ENCODE data around the gene EBLN1.
"Not testable (repeated sequence)": the region's sequence is repeated elsewhere in the genome, so short reads cannot be mapped to it uniquely, and the experiment has no call there.

The EBLN1 gene

DNA sequence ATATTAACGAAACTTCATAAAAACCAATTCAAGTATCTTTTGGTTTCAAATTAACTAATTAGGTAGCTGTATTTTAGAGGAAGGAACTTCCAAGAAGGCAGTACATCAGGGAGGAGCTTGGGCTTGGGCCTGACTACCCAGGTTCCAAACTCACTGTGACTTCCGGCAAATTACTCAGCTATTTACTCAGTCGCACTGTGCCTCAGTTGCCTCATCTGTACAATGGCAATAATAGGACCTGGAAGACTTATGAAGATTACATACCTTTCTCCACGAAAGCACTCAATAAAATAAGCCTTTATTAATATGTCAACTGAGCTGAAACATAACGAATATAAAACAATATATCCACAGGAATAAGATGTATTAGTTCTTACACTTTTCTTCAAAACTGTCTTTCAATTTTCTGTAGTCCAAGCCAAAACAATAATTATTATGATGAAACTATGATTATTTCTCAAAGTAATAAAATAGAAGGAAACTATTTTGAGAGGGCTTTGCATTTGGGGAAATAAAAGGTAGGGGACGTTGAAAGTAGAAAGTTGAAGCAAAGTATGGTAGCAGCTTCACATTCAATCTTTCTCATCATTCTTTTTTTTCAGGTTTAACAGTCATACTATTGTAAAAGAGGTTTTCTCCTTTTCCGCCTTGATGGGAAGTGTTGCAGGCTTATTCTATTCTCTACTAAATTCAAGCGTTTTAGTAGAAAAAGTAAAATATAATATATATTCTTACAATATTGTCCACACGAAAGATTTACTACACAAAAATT lies 10.5 kb upstream of the EBLN1 start:
- peak in 1 of 3 donors; percentile 8 for DNase-seq

DNA sequence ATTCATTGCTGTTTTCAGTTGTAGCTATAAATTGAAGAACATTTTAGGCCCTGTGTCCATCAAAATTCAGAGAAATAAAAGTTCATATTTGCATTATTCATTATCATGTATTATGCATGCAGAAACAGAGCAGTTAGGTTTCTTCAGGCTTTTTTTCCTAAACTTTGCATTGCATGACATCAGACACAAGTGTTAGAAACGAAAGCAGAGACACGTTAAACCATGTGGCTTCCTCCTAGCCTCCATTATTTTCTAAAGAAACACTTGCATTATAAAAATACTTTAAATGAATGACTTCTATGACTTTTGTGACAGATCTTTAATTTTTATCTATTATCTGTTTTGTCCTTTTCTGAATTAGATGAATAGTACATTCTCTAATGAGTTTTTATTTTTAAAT lies 8.8 kb upstream of the EBLN1 start:
- peak in 1 of 3 donors; percentile 11 for DNase-seq

GRCh38 chr10:22222236-22223190 lies 4.7 kb upstream of the EBLN1 start:
- DNase-seq: no peak

DNA sequence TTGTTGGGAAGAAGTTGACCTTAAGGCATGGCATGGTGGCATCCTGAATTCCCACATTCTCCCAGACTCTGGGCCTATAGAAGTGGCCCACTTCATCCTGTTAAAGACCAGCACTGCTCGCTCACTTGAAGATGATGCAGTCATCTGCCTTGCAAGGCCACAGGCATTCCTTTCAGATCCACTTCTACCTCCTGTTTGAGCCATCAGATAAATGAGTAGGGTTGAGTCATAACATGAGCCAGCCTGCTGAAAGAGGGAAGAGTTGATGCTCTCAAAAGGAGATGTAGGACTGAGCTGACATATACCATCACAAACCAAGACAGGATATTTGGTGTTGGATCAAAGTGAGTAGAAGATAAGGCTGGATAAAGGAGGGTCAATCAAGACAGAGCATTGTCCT lies 1.5 kb upstream of the EBLN1 start:
- DNase-seq: peak in 1 of 3 donors; percentile 4

- no peak for DNase-seq
Observed at GRCh38 chr10:22218448-22218847, 633 bp upstream of the EBLN1 start.

DNA sequence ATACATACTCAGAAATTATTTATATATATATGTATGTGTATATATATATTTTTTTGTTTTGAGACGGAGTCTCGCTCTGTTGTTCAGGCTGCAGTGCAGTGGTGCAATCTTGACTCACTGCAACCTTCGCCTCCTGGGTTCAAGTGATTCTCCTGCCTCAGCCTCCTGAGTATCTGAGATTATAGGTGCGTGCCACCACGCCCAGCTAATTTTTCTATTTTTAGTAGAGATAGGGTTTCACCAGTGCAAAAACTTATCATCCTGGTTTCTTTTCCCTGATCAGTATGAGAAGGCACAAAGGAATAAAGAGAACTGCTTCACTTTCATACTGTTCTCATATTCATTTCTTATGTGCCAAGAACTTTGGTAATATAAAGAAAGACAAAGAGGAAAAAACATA lies 731 bp downstream of the EBLN1 start:
- DNase-seq: not testable (repeated sequence)

- no peak for DNase-seq
Observed at GRCh38 chr10:22210267-22210666, 7.5 kb downstream of the EBLN1 start.

- no peak for DNase-seq
Observed at GRCh38 chr10:22193945-22194344, 23.9 kb downstream of the EBLN1 start.

DNA sequence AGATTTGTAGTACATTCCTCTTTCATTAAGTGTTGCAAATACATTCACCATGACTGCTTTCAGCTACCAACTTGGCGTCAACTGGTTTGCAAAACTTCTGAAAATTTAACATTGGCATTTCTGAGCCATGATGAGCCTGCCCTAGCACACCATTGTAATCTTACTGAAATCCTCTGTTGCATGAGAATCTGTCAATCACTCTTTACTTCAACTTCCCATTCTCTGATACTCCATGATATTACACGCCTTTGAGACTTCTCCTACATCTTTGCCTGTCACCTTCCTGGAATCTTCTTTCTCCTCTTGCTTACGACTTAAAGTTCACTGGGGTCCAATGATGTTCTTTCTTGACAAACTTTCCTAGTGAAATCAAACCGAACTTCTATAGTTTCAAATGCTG lies 32.2 kb downstream of the EBLN1 start:
- DNase-seq: no peak

GRCh38 chr10:22183771-22184461 lies 33.9 kb downstream of the EBLN1 start:
- no peak for DNase-seq

DNA sequence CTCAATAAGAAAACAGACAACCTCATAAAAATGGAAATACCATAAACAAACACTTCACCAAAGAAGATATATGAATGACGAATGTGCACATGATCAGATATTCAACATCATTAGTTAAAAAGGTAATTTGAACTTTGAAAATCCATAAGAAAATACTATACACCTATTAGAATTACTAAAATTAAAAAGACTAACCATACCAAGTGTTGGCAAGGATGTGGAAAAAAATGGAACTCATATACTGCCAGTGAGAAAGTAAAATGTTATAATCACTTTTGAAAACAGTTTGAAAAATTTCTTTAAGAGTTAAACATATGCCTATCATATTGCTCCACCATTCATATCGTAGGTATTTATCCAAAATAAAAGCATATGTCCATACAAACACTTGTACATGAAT lies 37.1 kb downstream of the EBLN1 start:
- DNase-seq: no peak

DNA sequence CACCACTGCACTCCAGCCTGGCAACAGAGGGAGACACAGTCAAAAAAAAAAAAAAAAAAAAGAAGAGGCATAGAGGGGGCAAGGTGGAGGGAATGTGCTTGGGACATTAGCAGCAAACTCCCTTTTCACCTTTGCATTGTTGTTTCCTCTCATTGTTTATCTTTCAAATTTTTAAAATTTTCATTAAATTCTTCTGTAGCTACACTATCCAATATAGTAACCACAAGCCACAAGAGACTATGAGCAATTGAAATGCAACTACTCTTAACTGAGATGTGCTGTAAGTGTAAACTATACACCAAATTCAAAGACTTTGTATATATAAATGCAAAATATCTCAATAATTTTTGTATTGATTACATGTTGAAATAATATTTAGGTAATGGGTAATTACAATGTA lies 43.4 kb downstream of the EBLN1 start:
- DNase-seq: no peak

DNA sequence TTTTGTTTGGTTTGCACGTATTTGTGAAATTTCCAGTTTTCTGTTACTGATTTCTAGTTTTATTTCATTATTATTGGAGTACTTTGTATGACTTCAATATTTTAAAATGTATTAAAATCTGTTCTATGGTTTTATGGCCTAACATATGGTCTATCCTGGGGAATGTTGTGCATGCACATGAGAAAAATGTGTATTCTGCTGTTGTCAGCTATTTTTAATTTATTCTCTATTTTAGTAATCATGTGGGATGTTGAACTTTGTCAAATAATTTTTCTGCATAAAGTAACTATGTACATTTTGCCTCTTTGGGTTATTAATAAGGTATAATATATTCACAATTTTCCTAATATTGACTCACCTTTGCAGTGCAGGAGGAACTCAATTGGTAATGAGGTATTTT lies 46.7 kb downstream of the EBLN1 start:
- DNase-seq: no peak

DNA sequence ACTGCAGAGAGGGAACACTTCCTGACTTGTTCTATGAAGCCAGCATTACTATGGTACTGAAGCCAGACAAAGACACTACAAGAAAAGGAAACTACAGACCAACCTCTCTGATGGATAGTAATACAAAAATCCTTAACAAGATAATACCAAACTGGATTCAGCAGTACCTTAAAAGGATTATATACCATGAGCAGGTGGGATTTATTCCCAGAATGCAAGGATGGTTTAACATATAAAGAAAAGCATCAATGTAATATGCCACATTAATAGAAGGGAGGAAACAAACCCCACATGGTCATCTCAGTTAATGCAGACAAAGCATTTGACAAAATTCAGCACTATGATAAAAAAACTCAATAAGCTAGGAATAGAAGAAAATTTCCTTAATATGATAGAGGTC lies 47.2 kb downstream of the EBLN1 start:
- no peak for DNase-seq

- DNase-seq: no peak
Observed at GRCh38 chr10:22159979-22160378, 57.8 kb downstream of the EBLN1 start.

DNA sequence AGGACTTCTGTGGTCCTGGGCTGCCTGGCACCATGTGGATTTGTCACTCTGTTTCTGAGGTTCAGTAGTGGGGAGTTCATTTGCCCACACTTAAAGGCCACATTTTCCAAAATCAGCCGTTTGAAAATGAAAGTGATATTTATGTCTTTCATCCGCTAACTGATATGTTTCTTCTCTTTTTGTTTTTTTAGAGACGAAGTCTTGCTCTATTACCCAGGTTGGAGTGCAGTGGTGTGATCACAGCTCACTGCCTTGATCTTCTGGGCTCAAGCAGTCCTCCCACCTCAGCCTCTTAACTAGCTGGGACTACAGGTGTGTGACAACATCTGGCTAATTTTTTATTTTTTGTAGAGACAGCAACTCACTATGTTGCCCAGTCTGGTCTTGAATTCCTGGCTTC lies 58.6 kb downstream of the EBLN1 start:
- DNase-seq: no peak

Measured in suppressor macrophage treated with lipopolysaccharide for 1 hour (primary cell).